SK-N-SH treated with all-trans-retinoic acid at 6 μM for 48 hours (cell line): ENCODE data around the gene SERTAD3.

ENCODE experiments used
- ATAC-seq: fragments of 200-7000 bp; cut with Tn5 transposase; 3 replicates; pipeline ENCODE4 v1.9.1; 2020; ENCODE audit warnings: mild to moderate bottlenecking, moderate library complexity
- BACH2 ChIP-seq: fragments of 250-450 bp; sonication (Bioruptor Pico); IDR thresholded peaks from 2 replicates; pipeline ENCODE4 v1.9.0; 2021; ENCODE audit warnings: mild to moderate bottlenecking, borderline replicate concordance
- ESRRG ChIP-seq: fragments of 250-450 bp; sonication (Bioruptor Pico); IDR thresholded peaks from 2 replicates; pipeline ENCODE4 v1.6.1; 2021; ENCODE audit warnings: mild to moderate bottlenecking
- GLIS3 ChIP-seq: fragments of 250-450 bp; sonication (Bioruptor Pico); IDR thresholded peaks from 2 replicates; pipeline ENCODE4 v1.5.0; 2020; ENCODE audit warnings: mild to moderate bottlenecking, moderate library complexity
- ISL1 ChIP-seq: fragments of 250-450 bp; sonication (Bioruptor Pico); IDR thresholded peaks from 2 replicates; pipeline ENCODE4 v2.1.2; 2022; ENCODE audit warnings: mild to moderate bottlenecking, moderate library complexity
- PPARA ChIP-seq: fragments of 250-450 bp; sonication (Bioruptor Pico); IDR thresholded peaks from 2 replicates; pipeline ENCODE4 v1.5.0; 2020; ENCODE audit warnings: mild to moderate bottlenecking, borderline replicate concordance
- SNAI2 ChIP-seq: fragments of 250-450 bp; sonication (Bioruptor Pico); IDR thresholded peaks from 2 replicates; pipeline ENCODE4 v1.5.0; 2020; ENCODE audit warnings: mild to moderate bottlenecking, moderate library complexity
- TCF4 ChIP-seq: fragments of 250-450 bp; sonication (Bioruptor Pico); IDR thresholded peaks from 2 replicates; pipeline ENCODE4 v1.8.0; 2021; ENCODE audit warnings: mild to moderate bottlenecking, moderate library complexity, borderline replicate concordance
- TOX ChIP-seq: fragments of 250-450 bp; sonication (Bioruptor Pico); IDR thresholded peaks from 2 replicates; pipeline ENCODE4 v1.8.0; 2021; ENCODE audit warnings: mild to moderate bottlenecking, moderate library complexity, borderline replicate concordance
- ZC3H10 ChIP-seq: fragments of 250-450 bp; sonication (Bioruptor Pico); IDR thresholded peaks from 2 replicates; pipeline ENCODE4 v1.5.1; 2021; ENCODE audit warnings: mild to moderate bottlenecking, moderate library complexity
- ZFP30 ChIP-seq: fragments of 450-650 bp; formaldehyde crosslinking; IDR thresholded peaks from 2 replicates; pipeline ENCODE4 v1.5.0; 2022; ENCODE audit warnings: mild to moderate bottlenecking, moderate library complexity
- ZNF70 ChIP-seq: fragments of 450-650 bp; formaldehyde crosslinking; IDR thresholded peaks from 2 replicates; pipeline ENCODE4 v1.5.0; 2020; ENCODE audit warnings: mild to moderate bottlenecking, moderate library complexity
- TF ChIP-seq, protein P1 (sequence below): fragments of 250-450 bp; sonication (Bioruptor Pico); IDR thresholded peaks from 2 replicates; pipeline ENCODE4 v1.8.0; 2020; ENCODE audit warnings: mild to moderate bottlenecking, moderate library complexity, borderline replicate concordance
- TF ChIP-seq, protein P2 (sequence below): fragments of 250-450 bp; sonication (Bioruptor Pico); IDR thresholded peaks from 2 replicates; pipeline ENCODE4 v1.5.1; 2020; ENCODE audit warnings: low read depth, mild to moderate bottlenecking, moderate library complexity
- TF ChIP-seq, protein P3 (sequence below): fragments of 250-450 bp; sonication (Bioruptor Pico); IDR thresholded peaks from 2 replicates; pipeline ENCODE4 v1.5.1; 2021; ENCODE audit warnings: mild to moderate bottlenecking, moderate library complexity
- TF ChIP-seq, protein P4 (sequence below): fragments of 250-450 bp; sonication (Bioruptor Pico); IDR thresholded peaks from 2 replicates; pipeline ENCODE4 v1.5.0; 2020; ENCODE audit warnings: mild to moderate bottlenecking, moderate library complexity

The SERTAD3 gene

DNA sequence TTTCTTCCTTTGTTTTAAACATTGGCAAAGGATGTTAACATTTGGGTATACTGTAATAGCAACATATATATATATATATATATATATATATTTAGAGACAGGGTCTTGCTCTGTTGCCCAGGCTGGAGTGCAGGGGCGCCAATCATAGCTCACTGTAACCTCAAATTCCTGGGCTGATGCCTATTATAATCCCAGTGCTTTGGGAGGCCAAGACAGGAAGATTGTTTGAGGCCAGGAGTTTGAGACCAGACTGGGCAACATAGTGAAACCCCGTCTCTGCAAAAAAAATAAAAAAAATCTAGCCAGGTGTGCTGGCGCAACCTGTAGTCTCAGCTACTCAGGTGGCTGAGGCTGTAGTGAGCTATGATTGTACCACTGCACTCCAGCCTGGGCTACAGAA is 16.1 kb upstream of the SERTAD3 start (continued):
- TF ChIP-seq ESRRG (CRISPR knock-in tag) = no peak
- TF ChIP-seq ZFP30 (CRISPR knock-in tag) = no peak
- no peak for TF ChIP-seq GLIS3 (CRISPR knock-in tag)
- TF ChIP-seq, protein P1, sequence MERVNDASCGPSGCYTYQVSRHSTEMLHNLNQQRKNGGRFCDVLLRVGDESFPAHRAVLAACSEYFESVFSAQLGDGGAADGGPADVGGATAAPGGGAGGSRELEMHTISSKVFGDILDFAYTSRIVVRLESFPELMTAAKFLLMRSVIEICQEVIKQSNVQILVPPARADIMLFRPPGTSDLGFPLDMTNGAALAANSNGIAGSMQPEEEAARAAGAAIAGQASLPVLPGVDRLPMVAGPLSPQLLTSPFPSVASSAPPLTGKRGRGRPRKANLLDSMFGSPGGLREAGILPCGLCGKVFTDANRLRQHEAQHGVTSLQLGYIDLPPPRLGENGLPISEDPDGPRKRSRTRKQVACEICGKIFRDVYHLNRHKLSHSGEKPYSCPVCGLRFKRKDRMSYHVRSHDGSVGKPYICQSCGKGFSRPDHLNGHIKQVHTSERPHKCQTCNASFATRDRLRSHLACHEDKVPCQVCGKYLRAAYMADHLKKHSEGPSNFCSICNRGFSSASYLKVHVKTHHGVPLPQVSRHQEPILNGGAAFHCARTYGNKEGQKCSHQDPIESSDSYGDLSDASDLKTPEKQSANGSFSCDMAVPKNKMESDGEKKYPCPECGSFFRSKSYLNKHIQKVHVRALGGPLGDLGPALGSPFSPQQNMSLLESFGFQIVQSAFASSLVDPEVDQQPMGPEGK (CRISPR knock-in tag) = no peak
- no peak for TF ChIP-seq TCF4 (CRISPR knock-in tag)
- TF ChIP-seq TOX = no peak

DNA sequence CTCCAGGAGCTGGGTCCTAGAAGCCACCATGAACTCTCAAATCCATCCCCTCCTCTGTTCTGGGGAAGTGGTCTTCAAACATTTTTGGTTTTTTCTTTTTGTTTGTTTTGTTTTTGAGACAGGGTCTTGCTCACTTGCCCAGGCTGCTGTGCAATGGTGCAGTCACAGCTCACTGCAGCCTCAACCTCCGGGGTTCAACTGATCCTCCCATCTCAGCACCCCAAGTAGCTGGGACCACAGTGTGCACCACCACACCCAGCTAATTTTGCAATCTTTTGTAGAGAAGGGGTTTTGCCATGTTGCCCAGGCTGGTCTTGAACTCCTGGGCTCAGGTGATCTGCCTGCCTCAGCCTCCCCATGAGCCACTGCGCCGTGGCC is 14.5 kb upstream of the SERTAD3 start:
- ATAC-seq = no peak
- TF ChIP-seq, protein P2, sequence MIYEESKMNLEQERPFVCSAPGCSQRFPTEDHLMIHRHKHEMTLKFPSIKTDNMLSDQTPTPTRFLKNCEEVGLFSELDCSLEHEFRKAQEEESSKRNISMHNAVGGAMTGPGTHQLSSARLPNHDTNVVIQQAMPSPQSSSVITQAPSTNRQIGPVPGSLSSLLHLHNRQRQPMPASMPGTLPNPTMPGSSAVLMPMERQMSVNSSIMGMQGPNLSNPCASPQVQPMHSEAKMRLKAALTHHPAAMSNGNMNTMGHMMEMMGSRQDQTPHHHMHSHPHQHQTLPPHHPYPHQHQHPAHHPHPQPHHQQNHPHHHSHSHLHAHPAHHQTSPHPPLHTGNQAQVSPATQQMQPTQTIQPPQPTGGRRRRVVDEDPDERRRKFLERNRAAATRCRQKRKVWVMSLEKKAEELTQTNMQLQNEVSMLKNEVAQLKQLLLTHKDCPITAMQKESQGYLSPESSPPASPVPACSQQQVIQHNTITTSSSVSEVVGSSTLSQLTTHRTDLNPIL (CRISPR knock-in tag) = no peak
- no peak for TF ChIP-seq SNAI2 (CRISPR knock-in tag)
- TF ChIP-seq ZC3H10 (CRISPR knock-in tag) = no peak
- TF ChIP-seq ESRRG (CRISPR knock-in tag) = no peak
- no peak for TF ChIP-seq BACH2 (CRISPR knock-in tag)
- TF ChIP-seq, protein P3, sequence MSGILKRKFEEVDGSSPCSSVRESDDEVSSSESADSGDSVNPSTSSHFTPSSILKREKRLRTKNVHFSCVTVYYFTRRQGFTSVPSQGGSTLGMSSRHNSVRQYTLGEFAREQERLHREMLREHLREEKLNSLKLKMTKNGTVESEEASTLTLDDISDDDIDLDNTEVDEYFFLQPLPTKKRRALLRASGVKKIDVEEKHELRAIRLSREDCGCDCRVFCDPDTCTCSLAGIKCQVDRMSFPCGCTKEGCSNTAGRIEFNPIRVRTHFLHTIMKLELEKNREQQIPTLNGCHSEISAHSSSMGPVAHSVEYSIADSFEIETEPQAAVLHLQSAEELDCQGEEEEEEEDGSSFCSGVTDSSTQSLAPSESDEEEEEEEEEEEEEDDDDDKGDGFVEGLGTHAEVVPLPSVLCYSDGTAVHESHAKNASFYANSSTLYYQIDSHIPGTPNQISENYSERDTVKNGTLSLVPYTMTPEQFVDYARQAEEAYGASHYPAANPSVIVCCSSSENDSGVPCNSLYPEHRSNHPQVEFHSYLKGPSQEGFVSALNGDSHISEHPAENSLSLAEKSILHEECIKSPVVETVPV (CRISPR knock-in tag) = no peak
- no peak for TF ChIP-seq ZFP30 (CRISPR knock-in tag)

DNA sequence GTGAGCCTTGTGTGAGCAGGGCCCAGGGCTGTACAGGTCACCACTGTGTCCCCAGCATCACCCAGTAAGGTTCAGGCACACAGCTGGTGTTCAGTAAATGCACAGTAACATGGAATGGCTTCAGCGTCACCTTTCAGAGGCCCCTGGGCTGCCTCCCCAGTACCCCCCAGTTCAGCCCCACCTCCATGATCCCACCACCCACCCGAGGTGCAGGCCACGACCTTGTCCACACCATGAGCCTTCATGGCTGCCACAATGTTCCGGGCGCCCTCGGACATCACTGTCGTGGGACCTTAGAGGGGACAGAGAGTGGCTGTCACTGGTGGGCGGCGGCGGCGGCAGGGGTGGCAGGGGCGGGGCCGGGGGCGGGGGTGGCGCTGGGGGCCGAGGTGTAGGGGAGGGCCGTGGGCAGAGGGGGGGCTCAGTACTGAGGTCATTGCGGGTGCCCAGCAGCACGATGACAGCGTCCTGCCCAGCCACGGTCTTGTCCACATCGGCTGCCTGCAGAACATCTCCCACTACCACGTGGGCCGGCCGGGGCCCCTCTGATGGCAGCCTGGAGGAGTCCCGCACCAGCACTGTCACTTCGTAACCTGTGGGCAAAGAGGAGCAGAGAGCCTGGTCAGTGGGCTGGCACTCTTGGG is 13.9 kb upstream of the SERTAD3 start:
- no peak for ATAC-seq
- TF ChIP-seq, protein P4, sequence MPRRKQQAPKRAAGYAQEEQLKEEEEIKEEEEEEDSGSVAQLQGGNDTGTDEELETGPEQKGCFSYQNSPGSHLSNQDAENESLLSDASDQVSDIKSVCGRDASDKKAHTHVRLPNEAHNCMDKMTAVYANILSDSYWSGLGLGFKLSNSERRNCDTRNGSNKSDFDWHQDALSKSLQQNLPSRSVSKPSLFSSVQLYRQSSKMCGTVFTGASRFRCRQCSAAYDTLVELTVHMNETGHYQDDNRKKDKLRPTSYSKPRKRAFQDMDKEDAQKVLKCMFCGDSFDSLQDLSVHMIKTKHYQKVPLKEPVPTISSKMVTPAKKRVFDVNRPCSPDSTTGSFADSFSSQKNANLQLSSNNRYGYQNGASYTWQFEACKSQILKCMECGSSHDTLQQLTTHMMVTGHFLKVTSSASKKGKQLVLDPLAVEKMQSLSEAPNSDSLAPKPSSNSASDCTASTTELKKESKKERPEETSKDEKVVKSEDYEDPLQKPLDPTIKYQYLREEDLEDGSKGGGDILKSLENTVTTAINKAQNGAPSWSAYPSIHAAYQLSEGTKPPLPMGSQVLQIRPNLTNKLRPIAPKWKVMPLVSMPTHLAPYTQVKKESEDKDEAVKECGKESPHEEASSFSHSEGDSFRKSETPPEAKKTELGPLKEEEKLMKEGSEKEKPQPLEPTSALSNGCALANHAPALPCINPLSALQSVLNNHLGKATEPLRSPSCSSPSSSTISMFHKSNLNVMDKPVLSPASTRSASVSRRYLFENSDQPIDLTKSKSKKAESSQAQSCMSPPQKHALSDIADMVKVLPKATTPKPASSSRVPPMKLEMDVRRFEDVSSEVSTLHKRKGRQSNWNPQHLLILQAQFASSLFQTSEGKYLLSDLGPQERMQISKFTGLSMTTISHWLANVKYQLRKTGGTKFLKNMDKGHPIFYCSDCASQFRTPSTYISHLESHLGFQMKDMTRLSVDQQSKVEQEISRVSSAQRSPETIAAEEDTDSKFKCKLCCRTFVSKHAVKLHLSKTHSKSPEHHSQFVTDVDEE = no peak
- TF ChIP-seq, protein P1 (CRISPR knock-in tag) = no peak
- TF ChIP-seq PPARA (no peak), ZNF70 (CRISPR knock-in tag) (no peak), SNAI2 (CRISPR knock-in tag) (no peak), ISL1 (no peak), GLIS3 (CRISPR knock-in tag) (no peak), ZC3H10 (CRISPR knock-in tag) (no peak)
- TF ChIP-seq, protein P2 (CRISPR knock-in tag) = no peak
- TF ChIP-seq, protein P3 (CRISPR knock-in tag) = no peak
